NCI-H2196 treated with DMSO at 0.1 percent for 48 hours (cell line): Measurements from ENCODE around the gene GATAD2B.
"Not testable (repeated sequence)": the region's sequence is repeated elsewhere in the genome, so short reads cannot be mapped to it uniquely, and the experiment has no call there.

ENCODE experiments used
- DNase-seq: peaks from one replicate; lab custom pipeline; 2025; ENCODE audit not compliant: unreplicated experiment; lab: John Stamatoyannopoulos, UW

Gene GATAD2B

DNA sequence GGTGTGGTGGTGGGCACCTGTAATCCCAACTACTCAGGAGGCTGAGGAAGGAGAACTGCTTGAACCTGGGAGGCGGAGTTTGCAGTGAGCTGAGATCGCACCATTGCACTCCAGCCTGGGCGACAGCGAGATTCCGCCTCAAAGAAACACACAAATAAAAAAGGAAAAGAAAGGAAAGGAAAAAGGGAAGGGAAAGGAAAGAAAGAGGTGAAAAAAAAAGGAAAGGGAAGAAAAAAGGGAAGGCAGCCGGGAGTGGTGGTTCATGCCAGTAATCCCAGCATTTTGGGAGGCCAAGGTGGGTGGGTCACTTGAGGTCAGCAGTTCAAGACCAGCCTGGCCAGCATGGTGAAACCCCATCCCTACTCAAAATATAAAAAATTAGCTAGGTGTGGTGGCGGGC is 31.7 kb downstream of the GATAD2B start:
- not testable (repeated sequence) for DNase-seq

DNA sequence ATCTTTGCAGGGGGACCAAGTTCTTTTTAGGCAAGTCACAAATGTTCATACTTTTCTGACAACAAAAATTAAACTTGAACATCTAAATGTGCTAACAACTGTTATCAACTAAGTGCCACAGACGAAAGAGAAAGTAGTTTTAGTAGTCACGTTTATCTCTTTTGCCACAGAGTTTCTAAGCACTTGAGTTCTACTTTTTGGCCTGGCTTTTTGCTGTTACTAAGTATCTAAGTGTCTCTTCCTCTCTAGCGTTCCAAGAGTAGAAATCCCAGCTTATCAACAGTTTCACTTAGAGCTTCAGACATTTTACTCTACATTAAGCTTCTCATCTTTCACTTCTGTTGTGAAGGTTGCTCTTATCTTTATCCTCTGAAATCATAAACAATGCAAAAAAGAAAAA is 34.2 kb downstream of the GATAD2B start:
- no peak for DNase-seq

DNA sequence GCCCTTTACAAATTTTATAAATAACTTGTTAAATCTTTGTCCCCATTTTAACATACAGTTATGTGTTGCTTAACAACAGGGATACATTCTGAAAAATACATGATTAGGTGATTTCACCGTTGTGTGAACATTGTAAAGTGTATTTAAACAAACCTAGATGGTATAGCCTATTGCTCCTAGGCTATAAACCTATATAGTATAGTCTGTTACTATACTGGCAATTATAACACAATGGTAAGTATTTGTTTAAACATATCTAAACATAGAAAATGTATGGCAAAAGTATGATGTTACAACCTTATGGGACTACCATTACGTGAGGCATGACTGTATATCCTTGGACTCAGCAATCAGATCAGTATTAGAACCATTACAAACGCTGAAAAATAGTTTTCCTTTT is 36.6 kb downstream of the GATAD2B start:
- DNase-seq: no peak

DNA sequence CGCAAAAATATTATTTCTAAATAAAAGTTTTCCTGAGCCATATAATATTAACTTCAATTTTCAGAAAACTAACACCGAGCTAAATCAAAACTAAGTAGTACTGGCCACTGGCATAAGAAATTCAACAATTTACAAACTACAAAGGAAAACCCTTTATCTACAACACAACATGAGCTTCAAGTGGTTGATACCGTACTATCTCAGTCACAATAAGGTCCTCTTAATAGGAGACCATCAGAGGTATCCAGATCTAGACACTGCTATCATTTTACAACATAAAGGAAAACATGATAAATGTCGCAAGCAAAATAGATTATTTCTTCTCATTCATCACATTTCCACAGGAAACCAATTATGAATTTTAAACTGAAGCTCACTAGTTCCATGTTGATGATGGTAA is 39.5 kb downstream of the GATAD2B start:
- DNase-seq: no peak

DNA sequence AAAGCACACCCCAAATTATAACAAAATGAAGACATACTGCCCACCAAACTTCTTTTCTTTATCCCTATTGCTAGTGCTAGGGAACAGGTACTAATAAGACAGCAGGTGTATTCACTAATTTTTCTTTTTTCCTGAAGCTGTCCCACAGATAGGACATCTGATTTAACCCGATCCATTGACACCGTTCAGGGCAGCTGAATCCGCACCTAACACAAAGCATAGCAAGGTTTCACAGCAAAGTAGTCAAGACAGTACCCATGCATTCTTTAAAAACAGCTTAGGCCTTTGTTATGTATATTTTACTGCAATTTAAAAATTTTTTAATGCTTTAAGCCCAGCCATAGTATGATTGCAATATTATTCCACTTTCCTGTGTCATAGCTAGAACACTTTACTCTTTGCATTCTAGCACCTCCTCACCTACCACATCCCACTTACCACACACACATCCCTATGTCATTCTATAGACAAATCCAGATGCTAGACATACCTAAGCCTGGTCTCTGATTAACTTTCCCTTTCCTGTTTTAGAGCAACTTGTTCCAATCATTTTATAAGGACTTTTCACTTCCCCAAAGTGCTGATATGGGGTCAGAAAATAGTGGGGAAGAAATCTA is 40.4 kb downstream of the GATAD2B start:
- no peak for DNase-seq

DNA sequence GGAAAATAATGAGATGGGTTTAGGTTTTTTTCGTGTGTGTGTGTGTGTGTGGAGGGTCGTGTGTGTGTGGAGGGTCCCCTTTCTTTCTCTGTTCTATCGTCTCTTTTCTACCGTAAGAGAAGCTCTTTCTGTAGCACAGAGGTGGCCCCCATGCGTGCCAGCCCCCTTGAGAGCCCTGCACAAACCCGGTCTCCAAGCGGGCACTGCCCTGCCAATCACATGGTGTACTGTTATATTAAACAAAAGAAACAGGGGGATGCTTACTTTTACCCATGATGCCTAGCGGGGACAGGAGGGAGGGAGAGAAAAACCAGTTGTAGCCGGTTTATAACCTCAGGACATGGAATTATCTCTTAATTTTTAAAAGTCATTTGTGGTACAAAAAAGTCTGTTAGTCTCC is 41.0 kb downstream of the GATAD2B start:
- DNase-seq: peak; percentile 63

DNA sequence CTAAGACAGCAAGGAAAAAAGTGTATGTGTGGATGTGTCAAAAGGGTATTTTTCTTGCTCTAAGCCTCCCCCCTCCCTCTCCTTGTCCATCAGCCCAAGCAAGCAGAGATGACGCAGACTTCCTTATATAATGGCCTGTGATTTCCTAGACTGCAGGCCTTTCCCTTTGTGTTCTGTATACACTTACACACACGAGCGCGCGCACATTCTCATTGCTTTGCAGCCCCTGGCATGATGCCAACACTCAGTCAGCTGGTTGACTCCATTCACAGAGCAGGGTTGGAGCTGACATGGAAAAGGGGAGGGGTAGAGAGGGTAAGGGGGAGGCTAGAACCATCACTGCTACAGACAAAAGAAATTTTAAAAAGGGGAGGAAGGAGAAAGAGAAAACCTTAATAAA is 41.8 kb downstream of the GATAD2B start:
- DNase-seq: peak; percentile 98

DNA sequence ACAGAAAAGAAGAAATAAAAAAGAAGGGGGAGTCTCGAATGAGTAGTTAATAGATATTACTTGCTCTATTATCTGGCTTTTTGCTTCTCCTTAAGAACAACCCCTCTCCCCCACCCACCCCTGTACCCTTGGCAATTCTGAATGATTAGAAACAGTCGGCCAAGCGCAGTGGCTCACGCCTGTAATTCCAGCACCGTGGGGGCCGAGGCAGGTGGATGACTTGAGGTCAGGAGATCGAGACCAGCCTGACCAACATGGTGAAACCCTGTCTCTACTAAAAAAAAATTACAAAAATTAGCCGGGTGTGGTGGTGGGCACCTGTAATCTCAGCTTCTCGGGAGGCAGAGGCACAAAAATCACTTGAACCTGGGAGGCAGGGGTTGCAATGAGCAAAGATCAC is 42.7 kb downstream of the GATAD2B start:
- no peak for DNase-seq

DNA sequence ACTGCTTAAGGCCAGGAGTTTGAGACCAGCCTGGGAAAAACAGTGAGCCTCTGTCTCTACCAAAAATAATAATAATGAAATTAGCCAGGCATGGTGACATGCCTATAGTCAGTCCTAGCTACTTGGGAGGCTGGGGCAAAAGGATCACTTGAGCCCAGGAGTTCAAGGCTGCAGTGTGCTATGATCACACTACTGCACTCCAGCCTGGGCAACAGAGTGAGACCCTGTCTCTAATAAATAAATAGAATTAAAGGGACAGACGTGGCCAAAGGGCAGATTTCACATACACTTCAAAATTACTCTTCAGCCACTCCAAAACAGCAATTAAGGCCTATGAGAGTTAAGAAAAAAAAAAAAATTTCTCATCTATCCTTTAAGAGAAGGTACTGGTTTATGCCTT is 45.7 kb downstream of the GATAD2B start:
- no peak for DNase-seq

DNA sequence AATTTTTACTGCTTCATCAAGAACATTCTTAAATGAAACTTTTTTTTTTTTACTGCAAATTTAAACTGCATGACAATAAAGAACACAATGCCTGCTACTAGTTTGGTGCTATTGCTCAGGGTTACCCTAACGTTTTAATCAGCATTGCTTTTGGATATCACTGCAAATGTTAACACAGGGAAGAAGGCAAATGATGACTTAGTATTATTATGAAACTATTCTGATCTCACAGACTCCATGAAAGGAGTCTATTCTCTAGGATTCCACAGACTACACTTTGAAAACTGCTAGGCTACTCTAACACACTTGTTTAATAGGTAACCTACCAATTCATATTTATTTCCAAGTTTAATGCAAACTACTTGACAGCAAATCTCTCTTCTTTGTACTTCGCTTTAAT is 49.8 kb downstream of the GATAD2B start:
- no peak for DNase-seq

DNA sequence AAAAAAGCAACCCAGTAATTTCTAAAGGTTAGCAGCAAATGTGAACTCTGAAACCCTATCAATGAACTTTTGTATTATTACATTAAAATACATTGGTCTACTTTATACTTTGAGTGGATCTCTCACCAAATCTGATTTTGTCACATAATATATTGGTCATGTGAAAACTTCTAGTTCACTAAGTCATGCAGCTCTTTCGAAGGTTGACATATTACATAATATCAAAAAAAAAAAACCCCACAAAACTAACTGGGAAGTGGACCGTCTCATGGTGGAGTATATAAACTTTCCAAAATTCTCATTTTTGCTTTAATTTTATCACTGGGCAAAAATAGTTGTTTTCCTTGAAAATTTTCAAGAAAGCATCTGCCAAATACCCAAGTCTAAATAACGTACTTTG is 50.4 kb downstream of the GATAD2B start:
- DNase-seq: no peak

DNA sequence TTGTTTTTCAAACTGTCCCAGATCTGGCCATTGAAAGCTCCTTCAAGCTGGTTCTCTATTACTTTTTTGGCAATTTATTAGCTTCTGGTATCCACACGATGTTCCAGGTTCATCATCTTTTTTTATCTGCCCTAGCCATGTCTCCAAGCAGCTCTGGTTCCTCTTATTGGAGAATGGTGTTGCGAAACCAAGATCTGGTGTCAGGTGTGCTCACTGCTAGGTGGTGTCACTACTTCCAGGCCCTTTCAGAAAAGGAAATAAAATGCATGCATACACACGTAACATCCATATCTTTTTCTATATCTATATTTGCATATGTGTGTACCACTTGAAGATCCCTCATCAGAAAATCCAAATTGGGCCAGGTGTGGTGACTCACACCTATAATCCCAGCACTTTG is 53.3 kb downstream of the GATAD2B start:
- no peak for DNase-seq

DNA sequence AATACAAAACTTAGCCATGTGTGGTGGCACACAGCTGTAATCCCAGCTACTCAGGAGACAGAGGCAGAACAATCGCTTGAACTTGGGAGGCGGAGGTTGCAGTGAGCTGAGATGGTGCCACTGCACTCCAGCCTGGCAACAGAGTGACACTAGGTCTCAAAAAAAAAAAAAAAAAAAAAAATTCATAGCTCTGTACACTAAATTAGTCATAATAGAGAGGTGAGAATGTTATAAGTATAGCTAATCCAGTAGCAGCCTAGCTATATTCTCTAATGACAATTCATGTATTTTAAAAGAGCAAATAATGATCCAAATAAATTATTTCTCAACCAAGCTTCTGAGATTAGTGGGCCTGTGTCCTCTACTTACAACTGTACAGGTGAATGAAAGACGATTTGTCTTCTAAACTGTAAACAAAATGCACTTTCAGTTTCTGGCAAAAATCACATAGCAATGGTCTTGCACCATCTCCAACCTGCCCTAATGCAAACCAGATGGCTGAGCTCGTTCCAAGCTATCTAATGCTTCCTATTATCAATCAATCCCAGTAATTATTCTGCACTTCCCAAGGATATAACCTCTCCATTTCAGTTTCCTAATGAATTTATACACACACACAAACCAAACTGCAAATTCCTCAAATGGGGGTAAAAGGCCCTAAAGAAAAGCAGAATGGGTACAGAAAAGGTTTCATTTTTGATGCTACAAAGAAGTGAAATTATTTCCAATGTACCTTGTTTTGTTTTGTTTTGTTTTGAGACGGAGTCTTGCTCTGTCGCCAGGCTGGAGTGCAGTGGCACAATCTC is 56.5 kb downstream of the GATAD2B start:
- DNase-seq: no peak

DNA sequence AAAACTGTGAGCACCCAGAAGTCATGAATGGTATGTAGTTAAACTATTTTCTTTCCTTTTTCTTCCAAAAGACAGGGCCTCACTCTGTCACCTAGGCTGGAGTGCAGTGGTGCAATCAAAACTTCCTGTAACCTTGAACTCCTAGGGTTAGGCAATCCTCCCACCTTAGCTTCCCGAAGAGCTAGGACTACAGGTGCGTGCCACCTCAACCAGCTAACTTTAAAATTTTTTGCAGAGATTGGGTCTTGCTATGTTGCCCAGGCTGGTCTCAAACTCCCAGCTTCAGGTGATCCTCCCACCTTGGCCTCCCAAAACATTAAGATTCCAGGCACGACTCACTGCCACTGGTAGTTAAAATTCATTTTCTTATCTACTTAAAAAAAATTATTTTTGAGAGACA is 62.5 kb downstream of the GATAD2B start:
- DNase-seq: no peak

DNA sequence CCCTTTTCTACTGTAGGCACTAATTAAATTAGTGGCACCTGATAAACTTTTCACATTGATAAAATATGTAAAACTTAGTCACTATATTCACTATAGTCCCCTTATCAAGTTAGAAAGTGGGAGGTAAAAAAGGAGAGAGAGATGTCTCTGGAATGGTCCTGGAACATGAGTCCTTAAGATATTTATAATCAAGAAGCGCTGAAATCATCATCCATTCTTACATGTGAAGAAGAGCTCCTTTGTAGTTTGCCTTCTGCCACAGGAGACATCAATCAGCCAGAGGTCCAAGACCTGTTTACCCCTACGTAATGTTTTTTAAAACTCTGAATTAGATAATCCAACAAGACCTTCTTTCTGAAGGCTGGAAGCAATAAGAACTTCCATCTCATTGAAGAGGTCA is 65.3 kb downstream of the GATAD2B start:
- DNase-seq: no peak

DNA sequence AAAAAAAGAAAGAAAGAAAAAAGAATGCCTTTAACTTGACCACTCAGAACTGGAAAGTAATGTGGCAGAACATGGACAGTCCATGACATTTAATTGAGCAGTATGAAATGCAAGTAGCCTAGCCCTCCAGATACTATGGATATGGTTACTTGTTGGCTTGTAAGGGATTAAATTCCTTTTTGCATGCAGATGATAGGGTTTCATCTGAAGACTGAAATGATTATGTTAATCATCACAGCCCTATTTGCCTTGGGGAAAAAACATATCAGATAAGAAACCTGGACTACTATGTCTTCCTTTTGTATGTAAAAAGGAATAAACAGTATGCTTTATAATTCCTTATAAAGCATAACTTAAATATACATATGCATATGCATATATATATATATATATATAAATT is 66.0 kb downstream of the GATAD2B start:
- no peak for DNase-seq

DNA sequence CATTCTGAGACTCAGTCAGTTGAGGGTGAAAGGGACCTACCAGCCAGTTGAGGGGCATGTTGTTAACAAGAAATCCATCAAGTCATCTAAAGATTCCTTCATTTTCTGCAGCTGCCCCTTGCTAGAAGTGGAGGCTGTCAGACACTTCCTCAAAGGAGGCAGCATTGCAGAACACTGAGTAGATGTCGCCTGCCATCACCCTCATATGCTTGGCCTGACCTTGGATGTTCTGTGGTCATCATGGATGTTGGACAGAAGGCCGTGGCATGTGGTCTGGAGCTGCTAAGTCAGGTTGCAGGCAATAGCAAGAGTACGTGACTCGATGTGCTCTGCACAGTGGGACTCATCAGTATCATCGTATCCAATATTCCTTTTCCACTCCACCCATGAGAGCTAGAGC is 70.6 kb downstream of the GATAD2B start:
- no peak for DNase-seq

DNA sequence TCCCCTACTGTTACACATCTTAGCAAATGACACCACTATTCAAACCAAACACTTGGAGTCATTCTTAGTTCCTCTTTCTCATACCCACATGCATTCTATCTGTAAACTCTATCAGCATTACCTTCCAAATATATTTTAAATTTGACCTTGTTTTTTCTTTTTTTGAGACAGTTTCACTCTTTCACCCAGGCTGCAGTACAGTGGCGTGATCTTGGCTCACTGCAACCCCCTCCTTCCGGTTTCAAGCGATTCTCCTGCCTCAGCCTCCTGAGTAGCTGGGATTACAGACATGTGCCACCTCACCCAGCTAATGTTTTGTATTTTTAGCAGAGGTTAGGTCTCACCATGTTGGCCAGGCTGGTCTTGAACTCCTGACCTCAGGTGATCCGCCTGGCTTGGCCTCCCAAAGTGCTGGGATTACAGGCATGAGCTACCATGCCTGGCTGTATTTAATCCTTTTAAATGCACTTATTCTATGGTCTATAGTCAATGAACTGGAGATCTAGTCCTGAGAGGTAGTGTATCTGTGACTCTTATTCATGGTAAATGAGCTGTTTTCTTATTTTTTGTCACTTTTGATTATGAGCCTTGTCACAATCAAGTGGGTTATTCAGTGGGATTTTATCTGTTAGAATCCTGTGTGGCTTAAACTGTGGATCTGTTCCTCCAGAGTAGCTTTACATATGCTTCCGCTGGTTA is 73.1 kb downstream of the GATAD2B start:
- DNase-seq: no peak

DNA sequence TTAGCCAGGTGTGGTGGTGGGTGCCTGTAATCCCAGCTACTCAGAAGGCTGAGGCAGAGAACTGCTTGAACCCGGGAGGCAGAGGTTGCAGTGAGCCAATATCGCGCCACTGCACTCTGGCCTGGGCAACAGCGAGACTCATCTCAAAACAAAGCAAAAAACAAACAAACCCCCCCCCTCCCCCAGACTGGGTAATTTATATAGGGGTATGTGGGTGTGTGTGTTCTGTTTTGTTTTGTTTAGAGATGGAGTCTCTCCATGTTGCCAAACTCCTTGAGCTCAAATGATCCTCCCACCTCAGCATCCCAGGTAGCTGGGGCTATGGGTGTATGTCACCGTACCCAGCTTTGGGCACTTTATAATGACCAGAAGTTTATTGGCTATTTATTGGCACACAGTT is 74.0 kb downstream of the GATAD2B start:
- DNase-seq: no peak

DNA sequence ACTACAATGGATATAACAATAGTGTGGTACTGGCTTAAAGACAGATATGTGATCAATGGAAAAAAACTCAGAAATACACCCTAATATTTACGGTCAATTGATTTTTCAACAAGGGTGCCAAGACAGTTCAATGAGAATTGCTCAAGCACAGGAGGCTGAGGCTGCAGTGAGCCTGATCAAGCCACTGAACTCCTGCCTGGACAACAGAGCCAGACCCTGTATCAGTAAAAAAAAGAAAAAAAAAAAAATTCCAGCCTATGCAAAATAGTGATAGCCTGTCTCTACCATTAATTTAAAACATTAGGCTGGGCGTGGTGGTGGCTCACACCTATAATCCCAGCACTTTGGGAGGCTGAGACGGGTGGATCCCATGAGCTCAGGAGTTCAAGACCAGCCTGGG is 77.6 kb downstream of the GATAD2B start:
- no peak for DNase-seq

DNA sequence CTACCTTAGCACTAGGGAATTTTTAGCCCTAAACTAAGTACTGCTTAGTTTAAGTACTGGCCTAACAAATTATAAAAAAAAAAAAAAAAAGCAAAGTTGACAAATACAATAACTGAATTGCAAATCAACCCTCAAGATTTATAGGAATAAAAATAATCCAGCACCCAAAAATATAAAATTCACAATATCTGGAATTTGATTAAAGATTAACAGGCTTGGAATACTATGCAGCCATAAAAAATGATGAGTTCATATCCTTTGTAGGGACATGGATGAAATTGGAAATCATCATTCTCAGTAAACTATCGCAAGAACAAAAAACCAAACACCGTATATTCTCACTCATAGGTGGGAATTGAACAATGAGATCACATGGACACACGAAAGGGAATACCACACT is 78.4 kb downstream of the GATAD2B start:
- DNase-seq: not testable (repeated sequence)

DNA sequence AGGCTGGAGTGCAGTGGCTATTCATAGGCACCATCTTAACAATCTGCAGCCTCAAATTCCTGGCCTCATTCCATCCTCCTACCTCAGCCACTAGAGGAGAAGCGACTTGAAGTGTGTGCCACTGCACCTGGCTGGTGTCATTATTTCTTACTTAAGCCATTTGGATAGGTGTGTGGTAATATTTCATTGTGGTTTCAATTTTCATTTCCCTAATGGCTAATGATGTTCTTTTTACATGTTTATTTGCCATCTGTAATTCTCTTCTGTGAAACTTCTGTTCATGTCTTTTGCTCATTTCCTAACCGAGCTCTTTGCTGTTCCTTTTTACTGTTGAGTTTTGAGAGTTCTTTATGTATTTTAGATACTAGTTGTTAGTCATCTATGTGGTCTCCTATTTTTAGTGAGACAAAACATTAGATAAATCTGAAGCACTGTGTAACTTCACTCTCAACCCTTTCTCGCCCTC is 80.7 kb downstream of the GATAD2B start:
- peak; percentile 46 for DNase-seq
